ENCODE results near the gene FOXD3. TPM values are rescaled to one million over a fixed set of nuclear protein-coding genes. Genes with fewer than 3 reads are reported as not detected.

The FOXD3 gene
- total RNA-seq = not detected
- not detected for polyA plus RNA-seq

DNA sequence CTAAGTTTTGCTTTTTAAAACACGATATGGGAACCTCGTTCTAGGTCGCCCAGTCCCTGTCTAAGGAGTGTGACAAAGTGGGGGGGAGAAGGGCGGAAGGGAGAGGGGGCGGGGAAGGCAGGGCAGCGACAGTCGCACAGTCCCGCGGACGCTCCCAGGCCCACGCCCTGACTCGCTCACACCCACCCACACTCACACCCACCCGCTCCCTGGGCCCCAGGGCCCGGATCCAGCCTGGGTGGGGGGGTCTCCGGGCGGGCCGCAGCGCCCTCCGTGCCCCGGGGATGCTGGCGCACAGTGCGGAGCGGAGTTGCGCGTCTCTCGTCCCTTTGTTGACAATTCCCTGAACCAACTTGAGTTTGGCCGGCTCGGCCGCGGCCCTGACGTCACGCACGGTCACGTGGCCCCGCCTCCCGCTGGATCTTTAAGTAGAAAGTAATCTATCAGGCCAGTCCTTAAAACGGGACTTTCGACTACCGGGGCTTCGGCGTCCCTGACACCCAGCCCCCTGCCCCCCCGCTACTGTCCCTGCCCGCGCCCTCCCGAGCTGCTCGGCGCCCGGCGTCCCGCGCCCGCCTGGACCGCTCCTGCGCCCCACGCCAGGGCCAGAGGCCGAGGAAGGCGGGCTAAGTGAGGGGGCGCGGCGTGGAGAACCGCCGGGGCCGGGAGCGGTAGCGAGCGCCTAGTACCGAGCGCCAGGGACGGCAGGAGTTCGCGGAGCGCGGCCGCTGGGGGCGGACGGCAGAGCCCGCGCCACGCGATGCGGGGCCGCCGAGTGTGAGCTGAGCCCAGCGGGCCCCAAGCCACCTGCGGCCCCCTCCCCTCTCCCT lies at the start of gene FOXD3:
TSS of gene FOXD3 (plus strand) at position 454 of the 830 bp plus-strand sequence. CDS start 492 bp downstream, outside the sequence.
- Mint-ChIP-seq H3K27me3 (peaks cover 83% of the 10 kb centered on the region), H3K27ac (peak within 1 kb of the TSS; percentile 71 to 97 (median 88)), H3K9me3 (peaks cover 3 to 39% (median 7%) of the 10 kb centered on the region in 7 donors), H3K36me3 (peaks cover 10% of the 10 kb centered on the region), H3K4me1 (peaks cover 13 to 60% (median 33%) of the 10 kb centered on the region in 4 donors), H3K4me3 (peak within 1 kb of the TSS; percentile 84 to 95 (median 90))
- ATAC-seq (ENCODE audit: low read depth in 2 of 2) (peak in 1 of 2 donors; percentile 24), DNase-seq (peak in 2 of 3 donors; percentile 24 to 41)
- Histone ChIP-seq H3K9me3 (ENCODE audit: control insufficient read depth in 2 of 2, low read length in 2 of 2) (peaks cover 10 to 39% of the 10 kb centered on the region in 2 experiments), H3K4me3 (ENCODE audit: low read depth, low read length) (peak within 1 kb of the TSS; percentile 54), H3K4me1 (ENCODE audit: control insufficient read depth, insufficient read depth, low read length, poor library complexity, severe bottlenecking) (peaks cover 46% of the 10 kb centered on the region), H3K36me3 (ENCODE audit: control insufficient read depth, insufficient read depth, low read length) (no peaks in the 10 kb centered on the region), H3K27me3 (ENCODE audit: control insufficient read depth, insufficient read depth, low read length) (peaks cover 53% of the 10 kb centered on the region), H3K27ac (ENCODE audit: insufficient read depth, low read length, poor library complexity, severe bottlenecking) (no peak within 1 kb of the TSS)

DNA sequence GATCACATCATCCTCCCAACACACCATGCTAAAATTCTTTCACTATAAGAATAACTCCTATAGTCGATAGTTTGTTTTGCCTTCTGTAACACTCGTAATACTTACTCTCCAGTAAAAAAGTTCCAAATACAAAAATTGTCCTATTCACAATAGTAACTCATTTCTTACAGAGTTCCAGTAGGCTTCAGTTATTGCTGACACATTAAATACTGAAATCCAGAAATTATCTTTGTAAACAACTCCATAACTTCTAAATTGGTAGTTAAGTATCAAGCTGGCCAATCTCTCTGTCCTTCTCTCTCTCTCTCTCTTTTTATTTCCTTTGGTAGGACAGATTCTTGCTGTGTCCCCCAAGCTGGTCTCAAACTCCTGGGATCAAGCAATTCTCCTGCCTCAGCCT lies 49.6 kb upstream of the FOXD3 start:
- H3K4me3 ChIP-seq (ENCODE audit: low read depth, low read length) = no peak overlapping the region
- no peaks in the 10 kb centered on the region for H3K9me3 ChIP-seq (ENCODE audit: control insufficient read depth in 2 of 2, low read length in 2 of 2)
- peaks cover 16% of the 10 kb centered on the region for H3K27me3 Mint-ChIP-seq
- ATAC-seq (ENCODE audit: low read depth in 2 of 2) (no peak), DNase-seq (no peak)
- no peaks in the 10 kb centered on the region for H3K4me1 Mint-ChIP-seq
- no peak overlapping the region for H3K27ac Mint-ChIP-seq
- H3K27ac ChIP-seq (ENCODE audit: insufficient read depth, low read length, poor library complexity, severe bottlenecking) = no peak overlapping the region
- H3K36me3 Mint-ChIP-seq = no peaks in the 10 kb centered on the region
- H3K27me3 ChIP-seq (ENCODE audit: control insufficient read depth, insufficient read depth, low read length) = peaks cover 5% of the 10 kb centered on the region
- peaks cover 0 to 1% (median 0%) of the 10 kb centered on the region in 7 donors for H3K9me3 Mint-ChIP-seq
- H3K4me1 ChIP-seq (ENCODE audit: control insufficient read depth, insufficient read depth, low read length, poor library complexity, severe bottlenecking) = no peaks in the 10 kb centered on the region
- no peak overlapping the region for H3K4me3 Mint-ChIP-seq
- no peaks in the 10 kb centered on the region for H3K36me3 ChIP-seq (ENCODE audit: control insufficient read depth, insufficient read depth, low read length)

DNA sequence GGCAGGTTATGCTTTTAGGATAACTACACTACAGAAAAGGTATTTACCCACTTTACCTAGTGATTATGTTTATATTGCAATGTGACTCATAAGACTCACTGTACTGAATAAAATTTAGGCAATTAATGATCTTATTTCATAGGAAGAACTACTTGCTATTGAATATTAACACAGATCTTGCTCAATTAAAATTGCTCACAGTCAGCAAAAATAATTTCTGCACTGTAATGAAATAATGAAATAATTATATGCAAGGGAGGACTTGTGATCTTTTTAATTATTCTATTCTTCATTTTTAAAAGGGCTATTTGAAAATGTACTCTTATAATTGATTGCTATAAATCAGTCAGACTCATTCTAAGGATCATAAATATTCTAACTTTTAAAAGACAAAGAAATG lies 48.0 kb upstream of the FOXD3 start:
- Histone ChIP-seq H3K27me3 (ENCODE audit: control insufficient read depth, insufficient read depth, low read length) (peaks cover 5% of the 10 kb centered on the region), H3K36me3 (ENCODE audit: control insufficient read depth, insufficient read depth, low read length) (no peaks in the 10 kb centered on the region), H3K27ac (ENCODE audit: insufficient read depth, low read length, poor library complexity, severe bottlenecking) (no peak overlapping the region), H3K9me3 (ENCODE audit: control insufficient read depth in 2 of 2, low read length in 2 of 2) (no peaks in the 10 kb centered on the region), H3K4me3 (ENCODE audit: low read depth, low read length) (no peak overlapping the region), H3K4me1 (ENCODE audit: control insufficient read depth, insufficient read depth, low read length, poor library complexity, severe bottlenecking) (no peaks in the 10 kb centered on the region)
- Mint-ChIP-seq H3K27me3 (peaks cover 16% of the 10 kb centered on the region), H3K27ac (no peak overlapping the region), H3K36me3 (no peaks in the 10 kb centered on the region), H3K9me3 (peaks cover 0 to 1% (median 0%) of the 10 kb centered on the region in 7 donors), H3K4me1 (no peaks in the 10 kb centered on the region), H3K4me3 (no peak overlapping the region)
- ATAC-seq (ENCODE audit: low read depth in 2 of 2) = no peak
- DNase-seq = no peak

DNA sequence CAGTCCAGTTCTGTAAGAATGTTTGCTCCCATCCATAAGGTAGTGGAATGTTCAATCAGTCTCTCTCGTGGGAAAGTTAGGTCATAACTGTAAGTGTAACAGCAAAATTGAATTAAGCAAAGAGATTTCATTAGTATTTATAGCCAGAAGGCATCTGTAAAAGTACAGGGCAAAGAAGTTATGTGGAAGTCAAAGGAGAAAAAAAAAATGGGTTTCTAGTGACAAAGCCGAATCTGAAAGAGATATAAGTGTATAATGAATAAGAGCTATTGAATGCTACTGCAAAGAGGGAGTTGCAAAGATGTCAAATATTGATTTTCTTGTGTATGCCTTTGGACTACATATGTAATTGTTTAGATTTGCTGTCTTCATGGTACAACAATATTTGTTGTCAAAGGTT lies 47.4 kb upstream of the FOXD3 start:
- Mint-ChIP-seq H3K9me3 (peaks cover 0 to 1% (median 0%) of the 10 kb centered on the region in 7 donors), H3K27ac (no peak overlapping the region)

DNA sequence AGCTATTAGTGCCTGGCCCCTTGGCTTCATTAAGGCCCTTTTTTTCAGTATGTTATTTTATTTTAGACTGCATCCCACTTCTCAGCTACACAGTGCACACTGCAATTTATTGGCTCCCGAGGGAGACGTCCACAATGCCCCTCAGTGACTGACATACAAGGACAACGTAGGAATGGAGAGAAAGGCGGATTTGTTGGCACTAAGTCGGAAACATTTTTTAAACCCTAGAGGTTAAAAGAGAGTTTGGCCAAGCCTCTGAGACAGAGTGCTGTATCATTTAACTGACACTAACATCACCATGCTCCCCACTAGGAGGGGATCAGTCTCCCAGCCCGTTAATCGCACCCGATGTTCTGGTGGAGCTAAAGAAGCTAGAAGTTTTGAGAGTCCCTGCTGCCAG lies 45.7 kb upstream of the FOXD3 start:
- DNase-seq = no peak

More for the DNA sequence above, 47.4 kb upstream of the FOXD3 start:
- H3K4me3 Mint-ChIP-seq = no peak overlapping the region
- no peaks in the 10 kb centered on the region for H3K9me3 ChIP-seq (ENCODE audit: control insufficient read depth in 2 of 2, low read length in 2 of 2)
- H3K4me3 ChIP-seq (ENCODE audit: low read depth, low read length) = no peak overlapping the region
- no peaks in the 10 kb centered on the region for H3K4me1 Mint-ChIP-seq
- DNase-seq (no peak), ATAC-seq (ENCODE audit: low read depth in 2 of 2) (no peak)
- H3K4me1 ChIP-seq (ENCODE audit: control insufficient read depth, insufficient read depth, low read length, poor library complexity, severe bottlenecking) = no peaks in the 10 kb centered on the region
- peaks cover 12% of the 10 kb centered on the region for H3K27me3 Mint-ChIP-seq
- no peaks in the 10 kb centered on the region for H3K36me3 ChIP-seq (ENCODE audit: control insufficient read depth, insufficient read depth, low read length)
- H3K27ac ChIP-seq (ENCODE audit: insufficient read depth, low read length, poor library complexity, severe bottlenecking) = no peak overlapping the region
- peaks cover 5% of the 10 kb centered on the region for H3K27me3 ChIP-seq (ENCODE audit: control insufficient read depth, insufficient read depth, low read length)
- H3K36me3 Mint-ChIP-seq = no peaks in the 10 kb centered on the region

DNA sequence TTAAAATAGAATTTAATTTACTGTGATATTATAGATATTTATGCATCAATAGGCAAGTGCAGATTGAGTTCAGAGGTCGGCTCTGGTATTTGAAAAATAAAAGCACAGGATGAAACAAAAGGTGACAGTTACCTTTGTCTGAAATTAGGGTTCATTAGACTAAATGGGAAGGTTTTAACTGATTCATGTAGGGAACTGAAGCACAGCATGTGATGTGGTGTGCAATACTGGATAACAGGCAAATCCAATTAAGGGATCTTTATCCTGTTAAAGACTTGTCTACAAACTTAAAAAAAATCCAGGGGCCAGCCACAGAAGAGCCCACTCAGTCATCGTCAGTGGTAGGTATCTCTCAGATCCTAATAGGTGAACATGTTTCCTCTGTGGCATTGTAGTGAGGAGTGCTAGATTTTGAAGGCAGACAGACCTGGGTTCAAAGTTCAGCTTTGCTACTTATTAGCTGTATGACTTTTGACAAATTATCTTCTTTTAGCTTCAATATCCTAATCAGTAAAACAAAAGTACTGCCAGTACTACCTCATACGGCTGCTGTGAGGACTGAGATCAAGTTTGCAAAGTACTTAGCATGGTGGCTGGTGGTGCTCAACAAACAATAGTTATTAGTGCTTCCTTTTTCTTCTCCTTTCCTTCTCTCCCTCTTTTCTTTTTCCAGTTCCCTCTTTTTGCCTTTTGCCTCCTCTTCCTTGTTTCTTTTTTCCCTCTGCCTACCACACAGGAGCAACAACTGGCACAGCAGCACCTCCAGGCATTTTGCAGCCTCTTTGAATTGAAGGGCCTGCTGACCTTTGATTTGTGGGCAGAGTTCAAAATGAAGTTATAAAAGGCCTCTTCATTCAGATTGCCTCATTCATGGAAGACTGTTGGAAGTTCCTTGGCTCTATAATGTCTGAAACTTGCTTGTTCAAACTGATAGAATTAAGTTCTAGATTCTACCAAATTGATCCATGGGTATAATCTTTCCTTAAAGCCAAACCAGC lies 44.9 kb upstream of the FOXD3 start:
- Mint-ChIP-seq H3K4me1 (no peaks in the 10 kb centered on the region), H3K9me3 (peaks cover 0 to 5% (median 0%) of the 10 kb centered on the region in 7 donors), H3K36me3 (no peaks in the 10 kb centered on the region)

More for the DNA sequence above, 45.7 kb upstream of the FOXD3 start:
- Histone ChIP-seq H3K27ac (ENCODE audit: insufficient read depth, low read length, poor library complexity, severe bottlenecking) (no peak overlapping the region), H3K9me3 (ENCODE audit: control insufficient read depth in 2 of 2, low read length in 2 of 2) (no peaks in the 10 kb centered on the region), H3K4me1 (ENCODE audit: control insufficient read depth, insufficient read depth, low read length, poor library complexity, severe bottlenecking) (no peaks in the 10 kb centered on the region), H3K4me3 (ENCODE audit: low read depth, low read length) (no peak overlapping the region), H3K36me3 (ENCODE audit: control insufficient read depth, insufficient read depth, low read length) (no peaks in the 10 kb centered on the region), H3K27me3 (ENCODE audit: control insufficient read depth, insufficient read depth, low read length) (peaks cover 5% of the 10 kb centered on the region)
- no peak overlapping the region for H3K4me3 Mint-ChIP-seq
- peaks cover 12% of the 10 kb centered on the region for H3K27me3 Mint-ChIP-seq
- no peak for ATAC-seq (ENCODE audit: low read depth in 2 of 2)
- no peak overlapping the region for H3K27ac Mint-ChIP-seq
- H3K36me3 Mint-ChIP-seq = no peaks in the 10 kb centered on the region
- no peaks in the 10 kb centered on the region for H3K4me1 Mint-ChIP-seq
- H3K9me3 Mint-ChIP-seq = peaks cover 0 to 3% (median 0%) of the 10 kb centered on the region in 7 donors

DNA sequence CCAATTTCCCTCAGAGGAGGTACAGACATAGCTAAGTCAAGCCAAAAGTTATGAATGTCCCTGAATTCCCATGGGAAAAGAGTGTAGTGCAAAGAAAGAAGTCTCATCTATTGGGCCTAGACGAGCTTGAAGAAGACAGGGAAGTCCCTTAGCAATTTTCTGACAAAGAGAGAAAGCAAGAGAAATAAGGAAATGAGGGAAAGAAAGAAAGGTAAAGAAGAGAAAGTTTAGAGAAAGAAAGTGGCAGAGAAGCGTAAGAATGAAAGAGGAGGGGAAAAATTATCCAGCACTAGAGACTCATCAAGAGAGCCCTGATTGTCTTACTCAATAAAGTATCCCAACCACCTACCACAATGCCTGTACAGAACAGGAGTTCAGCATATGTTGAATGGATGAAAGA lies 40.6 kb upstream of the FOXD3 start:
- no peaks in the 10 kb centered on the region for H3K36me3 ChIP-seq (ENCODE audit: control insufficient read depth, insufficient read depth, low read length)
- peaks cover 2% of the 10 kb centered on the region for H3K27me3 ChIP-seq (ENCODE audit: control insufficient read depth, insufficient read depth, low read length)
- no peak overlapping the region for H3K27ac ChIP-seq (ENCODE audit: insufficient read depth, low read length, poor library complexity, severe bottlenecking)
- no peak for DNase-seq
- no peak overlapping the region for H3K4me3 ChIP-seq (ENCODE audit: low read depth, low read length)
- Mint-ChIP-seq H3K27me3 (peaks cover 8% of the 10 kb centered on the region), H3K9me3 (peaks cover 0 to 12% (median 2%) of the 10 kb centered on the region in 7 donors), H3K4me3 (no peak overlapping the region), H3K4me1 (no peaks in the 10 kb centered on the region), H3K27ac (no peak overlapping the region), H3K36me3 (no peaks in the 10 kb centered on the region)
- no peaks in the 10 kb centered on the region for H3K9me3 ChIP-seq (ENCODE audit: control insufficient read depth in 2 of 2, low read length in 2 of 2)
- H3K4me1 ChIP-seq (ENCODE audit: control insufficient read depth, insufficient read depth, low read length, poor library complexity, severe bottlenecking) = no peaks in the 10 kb centered on the region
- ATAC-seq (ENCODE audit: low read depth in 2 of 2) = no peak

More for the DNA sequence above, 44.9 kb upstream of the FOXD3 start:
- H3K36me3 ChIP-seq (ENCODE audit: control insufficient read depth, insufficient read depth, low read length) = no peaks in the 10 kb centered on the region
- no peak for ATAC-seq (ENCODE audit: low read depth in 2 of 2)
- Mint-ChIP-seq H3K4me3 (no peak overlapping the region), H3K27ac (no peak overlapping the region), H3K27me3 (peaks cover 12% of the 10 kb centered on the region)
- no peak for DNase-seq
- H3K27ac ChIP-seq (ENCODE audit: insufficient read depth, low read length, poor library complexity, severe bottlenecking) = no peak overlapping the region
- H3K4me1 ChIP-seq (ENCODE audit: control insufficient read depth, insufficient read depth, low read length, poor library complexity, severe bottlenecking) = no peaks in the 10 kb centered on the region
- no peak overlapping the region for H3K4me3 ChIP-seq (ENCODE audit: low read depth, low read length)
- peaks cover 2% of the 10 kb centered on the region for H3K27me3 ChIP-seq (ENCODE audit: control insufficient read depth, insufficient read depth, low read length)
- no peaks in the 10 kb centered on the region for H3K9me3 ChIP-seq (ENCODE audit: control insufficient read depth in 2 of 2, low read length in 2 of 2)

Measured in CD4-positive, CD25-positive, alpha-beta regulatory T cell (primary cell).